GM19467 (cell line): ENCODE measurements around the gene PPP4C.
"Not testable (repeated sequence)": the region's sequence is repeated elsewhere in the genome, so short reads cannot be mapped to it uniquely, and the experiment has no call there.

Source experiments
- ATAC-seq: cut with Tn5 transposase; IDR thresholded peaks from one replicate; pipeline ENCODE4 v1.9.1; 2021; ENCODE audit warnings: mild to moderate bottlenecking, moderate library complexity; ENCODE audit not compliant: unreplicated experiment

PPP4C gene

DNA sequence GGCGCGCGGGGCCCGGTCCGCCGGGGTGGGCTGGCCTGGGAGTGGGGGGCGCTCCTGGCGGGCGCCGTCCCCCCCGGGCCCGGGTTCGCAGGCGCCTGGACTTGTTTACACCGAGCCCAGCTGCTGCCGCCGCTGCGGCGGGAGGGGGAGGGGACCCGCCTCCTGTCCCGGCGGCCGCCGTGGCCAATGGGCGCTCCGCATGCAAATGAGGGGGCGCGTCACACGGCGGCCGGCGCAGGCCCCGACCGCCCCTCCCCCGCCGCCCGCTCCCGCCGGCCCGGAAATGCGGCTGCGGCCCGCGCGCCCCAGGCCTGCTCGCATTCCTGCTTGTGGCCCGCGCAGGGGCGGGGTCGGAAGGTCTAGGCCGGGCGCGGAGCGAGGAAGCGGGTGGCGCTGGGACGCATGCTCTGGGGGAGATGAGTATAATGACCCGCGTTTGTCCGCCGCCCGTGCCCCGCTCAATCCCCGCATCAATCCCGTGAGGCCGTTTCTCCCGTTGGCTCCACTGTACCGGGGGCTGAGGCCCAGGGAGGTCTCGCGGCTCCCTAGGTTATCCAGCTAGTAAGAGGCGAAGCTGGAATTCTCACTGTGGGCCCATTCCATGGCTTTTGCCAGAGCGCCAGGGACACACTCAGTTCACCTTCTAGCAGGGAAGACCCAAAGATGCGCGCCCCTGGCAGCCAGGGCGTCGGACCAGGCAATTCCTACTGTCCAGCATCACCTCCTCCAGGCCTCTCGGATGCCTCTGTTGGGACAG lies 20.5 kb downstream of the PPP4C start, which contains the start of gene YPEL3:
YPEL3 (minus strand) TSS at position 109 of the 757 bp plus-strand sequence. CDS start 731 bp downstream, outside the sequence.
- peak; percentile 55 for ATAC-seq

DNA sequence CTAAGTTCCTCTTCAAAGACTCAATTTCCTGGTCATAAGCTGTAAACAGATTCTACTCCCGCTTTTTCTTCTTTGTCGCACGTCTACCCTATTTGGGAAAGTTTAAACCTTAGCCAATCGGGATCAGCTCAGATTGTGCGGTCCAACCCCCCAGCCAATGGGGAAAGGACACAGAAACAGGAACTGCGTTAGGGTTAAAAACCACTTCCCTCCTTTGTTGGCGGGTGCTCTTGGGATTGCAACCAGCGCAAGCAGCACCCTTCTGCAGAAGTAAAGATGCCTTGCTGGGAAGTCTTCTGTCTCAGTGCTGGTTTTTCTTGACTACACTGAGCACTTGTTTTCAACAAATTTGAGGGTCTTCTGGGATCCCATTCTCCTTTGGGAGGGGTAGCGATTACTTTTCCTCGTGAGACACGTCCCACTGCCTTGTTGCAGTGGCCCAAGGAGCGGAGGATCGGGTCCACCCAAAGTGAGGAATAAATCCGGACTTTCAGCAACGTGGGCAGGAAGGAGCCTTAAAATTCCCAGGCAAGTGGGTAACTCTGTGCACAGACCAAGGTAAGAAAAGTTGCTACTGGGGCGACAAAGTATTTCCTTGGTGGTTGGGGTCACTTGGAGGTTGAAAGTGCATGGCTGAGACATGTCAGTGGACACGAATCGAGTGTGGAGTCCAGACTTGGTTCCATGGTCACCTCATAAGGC lies 21.2 kb downstream of the PPP4C start:
- ATAC-seq, result no peak

DNA sequence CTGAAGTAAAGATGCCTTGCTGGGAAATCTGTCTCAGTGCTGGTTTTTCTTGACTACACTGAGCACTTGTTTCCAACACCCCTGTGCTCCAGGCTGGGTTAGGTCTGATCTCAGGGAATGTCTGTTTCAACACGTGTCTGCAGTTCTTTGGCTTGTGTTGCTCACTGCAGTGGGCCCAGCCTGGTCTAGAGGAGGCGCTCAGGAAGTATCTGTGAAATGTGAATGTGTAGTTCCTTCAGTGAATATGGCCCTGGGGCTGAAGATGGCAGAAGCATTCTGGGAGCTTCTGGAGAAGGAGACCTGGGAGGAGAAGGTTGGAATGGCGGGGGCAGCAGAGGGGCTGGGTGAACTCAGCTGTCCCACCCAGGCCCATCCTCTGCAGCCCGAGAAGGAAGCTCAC lies 28.3 kb downstream of the PPP4C start:
- ATAC-seq, result no peak

DNA sequence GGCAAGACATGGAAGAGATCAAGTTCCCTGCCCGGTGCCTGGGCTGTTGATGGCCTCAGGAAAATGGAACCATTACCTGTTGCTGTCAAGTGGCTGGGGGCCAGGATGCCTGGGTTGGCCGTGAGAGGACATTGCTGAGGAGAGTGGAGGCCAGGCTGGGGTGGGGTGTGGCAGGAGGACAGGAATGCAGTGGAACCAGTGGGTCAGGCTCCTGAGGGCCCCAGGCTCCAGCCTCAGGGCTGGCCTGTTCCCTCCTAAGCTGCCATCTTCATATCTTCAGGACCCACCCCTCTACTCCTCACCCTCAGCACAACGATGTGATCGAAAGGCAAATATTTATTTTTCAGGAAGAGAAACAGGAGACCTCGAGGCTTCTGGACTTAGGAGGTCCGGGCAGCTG lies 28.7 kb downstream of the PPP4C start:
- no peak for ATAC-seq

DNA sequence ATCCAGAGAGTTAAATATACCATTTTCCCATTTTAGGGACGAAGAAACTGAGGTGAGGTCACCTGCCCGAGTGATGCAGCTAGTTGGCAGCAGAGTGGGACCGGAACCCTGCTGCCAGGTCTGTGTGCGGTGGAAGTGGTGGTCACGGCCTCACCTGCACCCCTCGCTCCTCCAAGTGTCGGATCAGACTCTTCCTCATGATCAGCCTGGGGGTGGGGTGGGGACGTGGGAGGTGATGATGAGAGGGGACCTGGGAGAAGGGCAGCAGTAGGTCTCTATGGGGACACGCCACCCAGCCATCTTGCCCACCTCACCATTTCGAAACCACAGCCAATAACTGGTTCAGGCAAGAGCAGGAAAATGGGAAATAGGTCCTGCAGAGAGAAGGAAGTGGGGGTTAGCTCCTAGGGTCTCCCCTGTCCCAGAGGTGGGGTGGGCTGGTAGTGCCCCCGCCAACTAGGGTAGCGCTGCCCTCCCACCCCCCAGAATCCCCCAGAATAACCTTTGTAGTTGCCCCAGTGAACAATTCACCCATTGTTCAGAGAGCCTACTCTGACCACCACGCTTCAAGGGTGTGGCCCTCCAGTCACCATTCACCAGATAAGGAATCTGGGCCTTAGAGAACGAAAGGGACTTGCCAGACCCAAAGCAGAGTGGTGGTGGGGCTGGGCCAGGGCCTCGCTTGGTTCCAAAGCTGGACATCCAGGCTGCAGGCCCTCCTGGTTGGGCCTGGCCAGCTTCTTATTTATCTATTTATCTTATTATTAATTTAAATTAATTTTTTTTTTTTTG lies 32.5 kb downstream of the PPP4C start:
- ATAC-seq, result no peak

- ATAC-seq, result no peak
These were observed 34.9 kb downstream of the PPP4C start for GRCh38 chr16:30110661-30111060.

- ATAC-seq, result no peak
These were observed 36.6 kb downstream of the PPP4C start for GRCh38 chr16:30112197-30113030.

DNA sequence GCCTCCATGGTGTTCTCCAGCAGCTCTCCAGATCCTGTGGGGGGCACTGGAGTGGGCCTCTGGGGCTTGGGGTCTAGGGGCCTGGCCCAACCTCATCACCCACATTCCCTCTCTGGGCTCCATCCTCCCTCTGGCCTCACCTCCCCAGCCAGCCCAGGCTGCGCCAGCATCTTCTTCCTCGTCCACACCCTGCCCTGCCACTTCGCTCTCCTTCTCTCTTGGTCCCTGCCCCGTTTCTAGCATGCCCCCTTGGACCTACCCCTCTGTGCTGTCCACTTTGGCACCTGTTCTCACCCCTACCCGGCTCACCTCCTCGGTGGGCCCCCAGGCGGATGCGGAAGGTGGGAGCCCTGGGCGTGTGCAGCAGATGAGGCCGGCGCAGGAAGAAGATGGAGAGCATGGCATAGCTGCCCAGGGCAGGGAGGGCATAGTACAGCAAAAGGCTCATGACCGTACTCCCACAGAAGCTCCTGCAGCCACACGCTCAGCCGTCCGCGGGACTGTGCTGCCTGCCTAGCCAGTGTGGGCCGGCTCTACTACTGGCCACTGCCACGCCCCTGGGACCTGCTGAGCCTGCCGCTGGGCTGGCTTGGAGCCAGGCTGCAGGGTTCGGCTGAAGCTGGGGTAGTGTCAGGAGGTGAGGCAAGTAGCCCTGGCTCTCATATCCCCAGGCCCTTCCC lies 37.4 kb downstream of the PPP4C start, which contains the start of gene GDPD3:
GDPD3 (minus strand) TSS at position 507 of the 680 bp plus-strand sequence; CDS start at position 448, 59 bp downstream.
- no peak for ATAC-seq

DNA sequence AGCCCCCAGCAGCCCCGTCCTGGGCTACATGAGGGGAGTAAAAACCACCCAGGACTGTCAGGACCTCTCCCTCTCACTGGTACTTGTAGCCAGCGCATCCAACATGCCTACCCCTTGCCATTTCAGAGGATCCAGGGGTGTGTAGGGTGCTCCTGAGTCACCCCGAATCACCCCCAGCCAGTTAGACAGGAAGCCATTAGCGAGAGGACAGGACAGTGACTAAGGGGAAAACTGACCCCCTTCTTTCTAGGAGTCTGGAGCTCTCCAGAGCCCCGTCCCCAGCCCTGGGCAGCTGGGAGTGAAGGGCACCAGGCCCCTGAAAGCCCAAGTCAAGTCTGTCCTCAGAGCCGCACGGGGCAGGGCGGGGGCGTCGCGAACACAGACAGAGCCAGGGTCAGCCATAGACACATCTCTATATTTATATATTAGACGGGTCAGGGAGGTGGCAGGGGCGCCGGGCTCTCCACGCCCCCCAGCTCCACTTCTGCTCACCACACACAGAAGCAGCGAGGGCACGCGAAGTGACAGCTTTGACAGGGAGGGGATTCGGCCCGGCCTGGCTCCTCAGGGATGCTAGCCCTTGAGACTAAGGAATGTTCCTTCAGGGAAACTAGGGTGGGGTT lies 38.0 kb downstream of the PPP4C start:
- ATAC-seq, result no peak

GRCh38 chr16:30114411-30114810 lies 38.6 kb downstream of the PPP4C start:
- ATAC-seq, result no peak

GRCh38 chr16:30114833-30115232 lies 39.0 kb downstream of the PPP4C start:
- not testable (repeated sequence) for ATAC-seq

DNA sequence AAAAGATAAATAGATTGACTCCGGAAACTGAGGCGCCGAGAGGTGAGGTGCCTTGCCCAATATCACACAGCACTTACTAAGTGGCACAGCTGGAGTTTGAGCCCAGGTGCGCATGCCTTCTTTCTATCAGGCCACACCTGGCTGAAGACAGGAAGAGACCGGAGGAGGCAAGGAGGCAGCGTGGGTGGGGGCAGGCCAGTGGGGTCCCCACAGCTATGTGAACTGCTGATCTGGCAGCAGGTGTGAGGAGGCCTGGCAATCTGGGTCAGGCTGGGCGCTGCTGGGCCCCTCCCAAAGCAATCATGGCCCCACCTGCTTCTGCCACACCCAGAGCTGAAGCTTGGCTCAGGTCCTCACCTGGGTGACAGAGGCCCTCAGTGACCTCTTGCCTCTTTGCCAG lies 39.4 kb downstream of the PPP4C start:
- no peak for ATAC-seq

- ATAC-seq, result no peak
These were observed 40.8 kb downstream of the PPP4C start for GRCh38 chr16:30116291-30117207.

DNA sequence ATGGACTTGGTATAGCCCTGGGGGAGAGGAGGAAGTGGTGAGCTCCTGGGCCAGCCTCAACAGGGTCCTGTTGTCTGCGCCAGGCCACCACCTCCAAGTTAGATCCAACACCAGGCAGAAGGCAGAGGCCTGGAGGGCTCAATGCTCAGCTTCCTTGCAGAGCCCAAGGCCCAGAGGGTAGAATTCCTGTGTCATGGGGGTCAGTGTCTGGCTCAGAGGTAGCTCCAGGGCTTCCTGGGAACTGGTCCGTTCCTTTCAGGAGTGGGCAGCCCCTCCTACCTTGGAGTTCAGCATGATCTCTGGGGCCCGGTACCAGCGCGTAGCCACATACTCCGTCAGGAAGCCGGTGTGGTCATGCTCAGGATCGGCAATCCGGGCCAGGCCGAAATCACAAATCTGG lies 42.0 kb downstream of the PPP4C start:
- no peak for ATAC-seq

GRCh38 chr16:30119428-30119827 lies 43.6 kb downstream of the PPP4C start:
- no peak for ATAC-seq

- ATAC-seq, result no peak
These were observed 44.7 kb downstream of the PPP4C start for GRCh38 chr16:30120340-30121105.

GRCh38 chr16:30121741-30122571 lies 46.2 kb downstream of the PPP4C start:
- no peak for ATAC-seq
